Head of caudate nucleus (tissue), 42 donors: ENCODE measurements around the gene DNAJC3.

ENCODE experiments used
- DNase-seq, 42 donors: peaks; one replicate each; pipeline versions ENCODE4 v3.0.0 to v3.0.0-alpha.2; 2020 to 2021; ENCODE audit warnings: mixed read lengths in 7 of 42
- intact Hi-C: fragments of 100-400 bp; cut with DNase I; formaldehyde crosslinking; loops from one replicate; pipeline ENCODE4 v1.15.0; 2022

The DNAJC3 gene

DNA sequence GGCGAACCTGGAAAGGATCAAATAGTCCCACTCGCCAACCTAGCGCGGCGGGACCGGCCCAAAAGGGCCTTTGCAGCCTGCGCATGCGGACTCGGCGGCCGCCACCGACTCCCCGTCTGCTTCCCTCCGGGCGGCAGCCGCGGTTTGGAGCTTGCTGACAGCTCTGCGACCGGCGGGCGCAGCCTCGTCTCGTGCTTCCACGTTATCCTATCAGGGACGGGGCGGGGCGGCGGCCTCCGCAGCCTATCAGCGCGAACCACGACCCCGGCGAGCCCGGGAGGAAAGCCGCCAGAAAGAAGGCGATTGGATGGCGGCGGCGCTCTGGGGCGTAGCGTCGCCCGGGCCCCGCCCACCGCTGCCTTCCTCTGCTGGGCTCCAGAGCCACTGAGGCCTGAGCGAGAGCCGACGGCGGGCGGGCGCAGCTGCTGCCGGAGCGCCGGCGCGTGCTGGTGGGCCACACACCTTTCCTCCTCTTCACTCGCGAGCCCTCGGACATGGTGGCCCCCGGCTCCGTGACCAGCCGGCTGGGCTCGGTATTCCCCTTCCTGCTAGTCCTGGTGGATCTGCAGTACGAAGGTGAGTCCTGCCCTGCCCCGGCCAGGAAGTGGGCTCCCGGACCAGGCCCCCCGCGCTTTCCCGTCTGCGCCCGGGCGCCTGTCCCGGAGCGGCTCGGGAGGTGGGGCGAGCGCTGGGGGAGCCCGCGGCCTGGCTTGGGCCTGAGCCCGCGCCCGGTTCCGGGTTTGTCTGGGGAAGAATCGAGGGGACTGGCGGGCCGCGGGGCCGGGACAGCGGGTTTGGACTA, at the start of gene DNAJC3:
TSS of gene DNAJC3 (plus strand) at position 378 of the 802 bp plus-strand sequence. CDS start at position 495, 117 bp downstream.
- intact Hi-C loops: no loop called here
- DNase-seq: peak; percentile 95 to 99 (median 99)

DNA sequence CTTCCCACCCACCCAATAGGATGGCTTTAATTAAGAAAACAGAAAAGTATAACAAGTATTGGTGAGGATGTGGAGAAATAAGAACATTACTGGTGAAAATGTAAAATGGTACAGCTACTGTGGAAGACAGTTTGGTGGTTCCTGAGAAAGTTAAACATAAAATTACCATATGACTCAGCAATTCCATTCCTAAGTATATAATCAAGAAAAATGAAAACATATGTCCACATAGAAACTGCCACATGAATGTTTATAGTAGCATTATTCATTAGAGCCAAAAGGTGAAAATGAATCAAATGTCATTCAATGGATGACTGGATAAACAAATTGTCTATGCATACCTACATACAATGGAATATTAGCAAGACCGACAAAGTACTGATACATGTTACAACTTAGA, 49.3 kb upstream of the DNAJC3 start:
- no peak for DNase-seq
- intact Hi-C loops: no loop called here

GRCh38 chr13:95628488-95628887, 48.5 kb upstream of the DNAJC3 start:
- intact Hi-C loops: no loop called here
- DNase-seq: no peak

DNA sequence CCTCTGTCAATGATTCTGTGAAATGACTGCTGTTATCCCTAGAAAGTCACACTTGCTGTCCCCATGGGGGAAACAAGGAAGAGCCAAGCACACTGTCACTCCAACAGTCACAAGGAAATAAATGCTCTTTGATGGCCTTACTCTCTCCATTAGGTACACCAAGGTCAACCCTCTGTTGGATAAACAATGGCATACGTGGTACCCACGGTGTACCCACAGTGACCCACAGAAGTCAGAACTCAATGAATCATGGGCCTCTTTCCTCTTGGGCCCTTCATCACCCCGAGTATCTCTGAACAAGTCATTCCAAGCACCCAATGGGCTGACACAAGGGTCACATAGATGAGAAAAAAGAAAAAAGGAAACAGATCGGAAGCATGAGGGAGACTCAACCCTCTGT, 47.9 kb upstream of the DNAJC3 start:
- intact Hi-C loops: no loop called here
- DNase-seq: no peak

GRCh38 chr13:95630593-95630992, 46.3 kb upstream of the DNAJC3 start:
- intact Hi-C loops: no loop called here
- no peak for DNase-seq

- DNase-seq: no peak
- intact Hi-C loops: no loop called here
These were observed 40.1 kb upstream of the DNAJC3 start for GRCh38 chr13:95636853-95637252.

DNA sequence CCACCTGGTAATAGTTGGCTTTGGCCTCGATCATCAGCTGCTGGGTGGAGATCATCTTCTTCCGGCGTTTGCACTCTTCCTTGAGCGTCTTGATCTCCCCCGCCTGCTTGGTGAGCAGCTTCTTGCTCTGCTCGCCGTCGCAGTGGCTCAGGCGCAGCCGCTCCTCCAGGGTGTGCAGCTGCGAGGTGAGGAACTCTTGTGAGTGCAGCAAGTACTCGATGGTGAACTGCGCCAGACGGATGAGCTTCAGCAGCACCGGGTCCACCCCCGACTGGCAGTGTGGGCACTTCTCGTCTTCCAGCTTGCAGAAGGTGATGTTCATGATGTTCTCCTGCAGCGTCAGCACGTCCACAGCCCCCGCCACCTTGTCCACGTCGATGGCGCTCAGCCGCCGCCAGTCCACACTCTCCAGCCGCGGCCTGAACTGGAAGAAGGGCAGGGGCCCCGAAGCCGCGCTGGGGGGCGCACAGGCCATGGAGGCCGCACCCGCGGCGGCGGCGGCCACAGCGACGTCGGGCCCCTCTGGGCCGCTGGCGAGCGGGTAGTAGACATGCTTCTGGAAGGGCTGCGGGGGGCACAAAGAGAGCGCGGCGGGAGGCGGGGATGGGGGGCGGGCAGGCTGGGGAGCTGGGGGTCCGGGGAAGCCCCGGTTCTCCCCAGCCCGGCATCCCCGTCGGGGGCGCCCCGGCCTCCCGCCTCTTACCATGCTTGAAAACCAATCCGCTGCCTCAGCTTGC, 35.5 kb upstream of the DNAJC3 start:
- peak in 41 of 42 donors; percentile 9 to 79 (median 47) for DNase-seq
- intact Hi-C loops: no loop called here

DNA sequence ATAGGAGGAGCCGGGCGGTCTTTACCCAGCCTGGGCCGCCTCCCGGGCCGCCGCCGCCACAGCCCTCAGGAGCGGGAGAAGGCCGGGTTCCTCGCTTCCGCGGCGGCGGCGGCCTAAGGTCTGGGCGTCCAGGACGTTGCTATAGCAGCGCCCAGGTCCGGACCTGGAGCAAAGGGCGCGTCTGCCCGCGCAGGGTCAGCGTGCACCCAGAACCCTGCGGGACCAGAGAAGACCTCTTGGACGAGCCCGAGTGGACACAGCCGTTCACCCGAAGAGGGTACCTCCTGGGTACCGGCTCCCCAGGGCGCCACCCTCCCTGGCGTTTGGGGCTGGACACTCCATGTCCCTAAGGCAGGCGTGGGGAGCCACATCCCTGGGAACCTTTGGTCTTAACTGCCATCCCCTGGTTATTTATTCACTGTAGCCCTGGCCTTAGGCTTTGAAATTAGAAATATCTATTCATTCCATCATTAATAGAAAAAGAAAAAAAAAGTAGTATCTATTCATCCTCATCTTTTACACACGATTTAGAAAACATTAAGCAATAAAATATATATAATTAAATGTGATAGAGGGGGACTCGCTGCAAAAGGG, 34.8 kb upstream of the DNAJC3 start:
- intact Hi-C loops: no loop called here
- DNase-seq: peak in 37 of 42 donors; percentile 14 to 66 (median 37)

- intact Hi-C loops: no loop called here
- DNase-seq: no peak
These were observed 33.9 kb upstream of the DNAJC3 start for GRCh38 chr13:95642999-95643398.

DNA sequence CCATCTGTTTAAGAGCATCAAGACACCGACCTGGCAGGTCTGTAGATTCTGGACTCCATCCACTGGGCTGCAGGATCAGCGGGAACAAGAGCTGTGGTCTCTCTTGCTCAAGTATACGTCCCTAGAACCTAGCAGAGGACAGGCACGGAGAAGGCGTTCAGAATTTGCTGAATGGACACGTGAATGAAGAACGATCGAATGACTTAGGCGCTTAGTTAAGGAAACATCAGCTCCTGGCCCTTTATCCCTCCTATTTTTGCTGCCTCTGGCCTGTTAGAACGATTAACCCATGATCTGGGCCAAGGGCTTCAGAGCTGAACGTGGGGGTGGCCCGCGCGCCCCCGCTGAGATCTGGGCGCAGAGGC, 33.4 kb upstream of the DNAJC3 start:
- peak in 2 of 42 donors; percentile 2 to 20 for DNase-seq
- intact Hi-C loops: no loop called here

- intact Hi-C loops: no loop called here
- peak in 38 of 42 donors; percentile 10 to 64 (median 37) for DNase-seq
These were observed 32.9 kb upstream of the DNAJC3 start for GRCh38 chr13:95643936-95644598.

- intact Hi-C loops: no loop called here
- DNase-seq: peak; percentile 66 to 95 (median 87)
These were observed 32.3 kb upstream of the DNAJC3 start, which contains the start of gene DZIP1 for GRCh38 chr13:95644601-95645052. DZIP1 (minus strand) TSS chr13:95644706; CDS start chr13:95642029, 2,677 bp downstream.

GRCh38 chr13:95647321-95647720, 29.6 kb upstream of the DNAJC3 start:
- no peak for DNase-seq
- intact Hi-C loops: no loop called here

DNA sequence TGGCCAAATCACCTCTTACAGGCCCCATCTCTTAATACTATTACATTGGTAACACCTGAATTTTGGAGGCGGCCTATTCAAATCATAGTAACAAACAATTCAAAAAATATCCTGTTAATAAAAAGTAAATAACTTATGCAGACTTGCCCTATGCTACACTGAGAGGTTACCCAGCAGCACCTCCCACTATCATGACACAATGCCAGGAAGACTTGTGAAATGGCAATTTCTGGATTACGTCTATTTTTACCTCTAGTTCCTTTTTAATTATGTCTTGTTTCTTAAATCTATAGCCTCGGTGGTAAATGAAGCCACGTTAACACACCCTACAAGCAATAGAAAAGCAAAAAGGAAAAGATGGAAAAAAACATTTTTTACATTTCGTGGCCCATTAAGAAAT, 26.2 kb upstream of the DNAJC3 start:
- DNase-seq: no peak
- intact Hi-C loops: no loop called here

DNA sequence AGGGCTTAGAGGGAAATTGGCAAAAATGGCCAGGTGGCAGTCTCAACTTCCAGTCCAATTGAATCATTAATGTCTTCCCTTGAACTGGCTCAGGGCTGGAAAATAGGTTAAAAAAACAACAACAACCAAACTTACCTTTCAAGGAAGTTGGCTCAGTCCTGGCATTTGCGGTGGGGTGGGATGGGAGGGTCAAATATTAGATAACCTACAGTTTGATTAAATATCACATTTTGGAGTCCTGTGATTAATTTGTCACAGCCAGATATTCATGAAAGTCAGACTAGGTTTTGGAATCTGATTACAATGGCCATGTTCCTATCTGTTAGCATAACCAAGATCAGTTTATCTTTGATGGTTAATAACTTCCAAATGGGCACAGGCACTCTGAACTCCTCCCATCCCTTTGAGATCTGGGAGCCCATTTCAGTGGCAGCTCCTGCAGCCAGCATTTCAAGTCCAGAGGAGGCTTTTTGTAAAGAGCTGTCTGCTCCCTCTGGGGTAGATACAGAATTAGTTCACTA, 24.6 kb upstream of the DNAJC3 start:
- DNase-seq: no peak
- intact Hi-C loops: no loop called here

GRCh38 chr13:95652821-95653220, 24.1 kb upstream of the DNAJC3 start:
- intact Hi-C loops: no loop called here
- DNase-seq: no peak

DNA sequence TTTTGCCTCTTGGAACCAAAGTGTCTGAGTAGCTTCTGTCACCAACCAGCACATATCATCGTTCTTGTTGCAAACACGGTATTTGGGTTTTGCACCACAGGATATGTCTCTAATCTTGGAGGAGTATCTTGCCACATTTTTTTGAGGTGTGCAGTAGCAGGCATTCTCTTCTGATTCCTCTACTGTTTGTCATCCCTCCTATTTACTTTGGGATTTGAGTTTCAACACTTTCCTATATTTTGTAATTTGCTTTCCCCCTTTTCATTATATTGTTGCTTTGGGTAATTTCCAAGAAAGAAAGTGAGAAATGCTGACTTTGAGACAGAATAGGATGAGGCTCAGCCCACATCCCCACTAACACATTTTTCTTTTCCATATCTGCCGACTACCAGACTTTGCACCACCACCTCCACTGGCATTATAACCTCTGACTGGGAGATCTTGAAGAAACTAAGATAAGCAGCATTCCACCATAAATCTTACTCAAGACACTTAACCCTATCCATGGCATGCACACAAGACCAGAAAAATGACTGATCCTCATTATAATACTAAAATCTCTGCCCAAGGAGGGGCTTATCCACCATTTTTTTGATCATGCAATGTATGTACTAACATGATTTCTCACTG, 20.4 kb upstream of the DNAJC3 start:
- intact Hi-C loops: no loop called here
- no peak for DNase-seq

GRCh38 chr13:95659500-95659899, 17.4 kb upstream of the DNAJC3 start:
- intact Hi-C loops: no loop called here
- no peak for DNase-seq
